GM18867 (cell line): ENCODE data around the gene AGBL1.

Experiments
- ATAC-seq: cut with Tn5 transposase; IDR thresholded peaks from one replicate; pipeline ENCODE4 v1.9.1; 2021; ENCODE audit warnings: mild to moderate bottlenecking, moderate library complexity; ENCODE audit not compliant: unreplicated experiment

AGBL1 gene

DNA sequence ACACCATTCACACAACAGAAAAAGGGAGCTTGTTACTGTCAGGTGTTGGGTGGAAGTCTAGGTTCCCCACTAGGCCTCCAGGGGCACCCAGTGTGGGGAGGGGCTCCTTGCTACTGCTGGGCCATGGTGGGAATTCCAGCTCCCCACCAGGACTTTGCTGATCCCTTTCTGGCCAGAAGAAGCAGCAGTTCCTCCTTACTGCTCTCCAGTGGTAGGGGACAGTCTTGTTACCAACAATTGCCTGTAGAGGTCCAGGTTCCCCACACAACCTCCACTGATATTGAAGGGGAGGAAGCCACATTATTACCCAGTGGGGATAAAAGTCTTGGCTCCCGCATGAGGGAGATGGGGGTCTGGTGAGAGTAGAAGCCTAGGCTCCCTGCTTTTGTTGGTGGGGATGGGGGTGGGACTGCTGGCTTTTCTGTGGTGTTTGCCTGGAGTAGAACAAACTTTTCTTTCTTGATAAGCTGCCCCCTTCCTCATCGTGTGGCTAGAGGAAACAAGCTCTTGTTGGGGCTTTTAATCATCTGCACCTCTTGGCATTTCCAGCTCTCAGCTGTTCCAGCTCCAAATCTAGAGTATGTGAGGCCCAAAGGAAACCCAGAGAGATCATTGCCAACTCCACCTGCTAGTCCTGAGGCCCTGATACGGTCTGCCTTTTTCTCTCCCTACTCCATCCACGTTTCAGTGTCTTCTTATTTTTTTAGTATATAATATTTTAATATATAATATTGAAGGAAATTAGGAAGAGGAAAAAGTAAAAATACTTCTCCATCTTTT lies 824.2 kb downstream of the AGBL1 start:
- no peak for ATAC-seq

DNA sequence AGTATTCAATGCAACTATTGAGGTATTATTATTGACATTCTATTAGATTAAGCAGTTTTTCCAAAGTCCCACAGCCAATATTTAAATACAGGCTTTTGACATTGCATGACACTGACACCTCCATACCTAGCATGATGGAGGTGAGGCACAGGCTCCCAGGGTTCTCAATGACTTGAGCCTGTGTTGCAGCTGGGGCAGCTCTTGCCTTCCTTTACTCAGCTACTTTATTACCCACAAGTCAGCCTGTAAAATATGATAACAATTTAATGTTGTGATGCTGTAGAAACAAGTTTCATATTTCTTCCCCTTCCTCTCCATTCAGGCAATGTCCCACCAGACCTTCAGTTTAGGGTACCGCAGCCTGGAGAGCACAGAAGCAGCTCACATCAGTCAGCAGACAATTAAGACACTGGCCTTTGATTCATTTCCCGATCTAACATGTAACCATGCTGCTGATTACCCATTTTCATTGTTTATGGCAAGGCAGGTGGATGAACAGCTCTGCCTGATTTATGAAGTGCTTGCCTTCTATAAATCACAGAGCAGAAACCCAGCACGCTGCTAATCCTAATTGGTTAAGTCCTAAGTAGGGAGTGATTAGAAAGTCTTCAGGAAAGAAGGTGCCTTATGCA lies 826.1 kb downstream of the AGBL1 start:
- no peak for ATAC-seq

DNA sequence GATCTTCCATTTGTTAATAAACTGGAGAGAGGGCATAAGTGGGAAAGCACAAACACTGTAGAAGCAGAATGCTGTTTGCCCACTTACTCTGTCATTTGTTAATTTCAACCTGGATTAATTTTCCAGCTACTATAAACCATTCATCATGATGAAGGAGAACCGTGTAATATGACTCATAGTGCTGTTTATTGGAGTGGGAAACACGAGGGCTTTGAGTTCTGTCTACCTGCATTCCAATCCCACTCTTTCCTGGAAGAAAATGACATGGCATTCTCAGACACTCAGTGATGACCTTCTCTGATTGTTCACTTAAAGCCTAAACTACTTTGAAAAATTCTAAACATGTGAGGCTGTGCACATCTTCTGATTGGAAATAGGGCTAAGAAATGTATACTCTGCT lies 826.7 kb downstream of the AGBL1 start:
- no peak for ATAC-seq

DNA sequence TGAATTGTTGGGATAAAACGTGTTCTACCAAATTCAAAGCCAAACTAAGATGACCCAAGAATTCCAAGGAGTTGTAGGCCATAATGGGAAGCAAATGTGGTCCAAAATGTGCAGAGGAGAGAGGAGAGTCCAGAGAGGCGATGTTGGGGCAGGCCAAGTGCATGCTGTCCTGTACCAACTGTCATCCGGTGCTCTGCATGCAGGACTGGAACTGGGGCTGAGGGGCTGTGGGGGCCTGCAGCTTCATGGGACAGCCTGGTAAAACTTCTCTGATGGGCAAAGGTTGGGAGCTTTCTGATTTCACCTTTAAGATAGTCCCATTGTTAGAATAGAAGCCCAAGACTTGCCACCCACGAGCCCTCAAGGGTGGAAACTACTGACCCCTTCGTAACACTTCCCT lies 831.4 kb downstream of the AGBL1 start:
- ATAC-seq, result no peak

DNA sequence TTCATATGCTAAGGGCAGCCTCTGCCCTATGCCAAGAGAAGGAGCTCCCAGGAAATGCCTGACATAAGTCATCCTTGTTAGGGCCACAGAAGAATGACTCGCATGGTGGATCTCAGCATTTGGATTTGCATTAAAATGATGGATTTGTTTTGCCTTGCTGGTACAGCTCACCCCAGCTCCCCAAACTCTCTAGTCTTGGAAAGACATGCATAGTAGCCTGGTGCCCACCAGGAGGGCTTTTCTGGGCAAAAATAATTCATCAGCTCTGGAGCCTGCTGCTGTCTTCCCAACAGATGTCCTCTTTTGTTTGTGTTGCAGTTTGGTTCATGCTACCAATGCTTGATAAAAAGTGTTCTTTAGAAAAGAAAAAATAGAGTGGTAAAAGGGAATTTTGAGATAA lies 833.0 kb downstream of the AGBL1 start:
- ATAC-seq, result no peak

DNA sequence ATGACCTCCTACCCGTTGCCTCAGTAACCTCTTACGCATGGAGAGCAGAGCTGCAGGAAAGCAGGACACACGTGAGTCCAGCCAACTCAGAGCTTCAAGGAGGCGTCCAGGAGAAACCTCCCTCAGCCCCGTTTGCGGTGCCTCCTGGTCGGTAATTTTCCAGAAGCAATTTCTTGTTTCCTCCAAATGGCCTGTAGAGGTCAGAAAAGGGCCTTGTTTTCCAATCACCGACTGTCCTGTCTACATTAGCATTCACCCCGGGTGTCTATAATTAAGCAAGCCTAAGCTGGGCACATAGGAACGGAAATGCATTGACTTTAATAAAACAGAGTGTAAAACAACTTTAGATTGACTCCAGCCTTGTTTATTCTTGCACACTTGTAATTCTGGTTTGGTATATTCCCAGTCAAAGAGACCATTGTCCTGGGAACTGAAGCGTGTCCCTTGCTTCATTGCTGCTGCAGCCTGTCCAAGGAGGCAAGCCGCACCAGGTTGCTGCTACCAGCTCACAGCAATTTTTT lies 836.2 kb downstream of the AGBL1 start:
- no peak for ATAC-seq

DNA sequence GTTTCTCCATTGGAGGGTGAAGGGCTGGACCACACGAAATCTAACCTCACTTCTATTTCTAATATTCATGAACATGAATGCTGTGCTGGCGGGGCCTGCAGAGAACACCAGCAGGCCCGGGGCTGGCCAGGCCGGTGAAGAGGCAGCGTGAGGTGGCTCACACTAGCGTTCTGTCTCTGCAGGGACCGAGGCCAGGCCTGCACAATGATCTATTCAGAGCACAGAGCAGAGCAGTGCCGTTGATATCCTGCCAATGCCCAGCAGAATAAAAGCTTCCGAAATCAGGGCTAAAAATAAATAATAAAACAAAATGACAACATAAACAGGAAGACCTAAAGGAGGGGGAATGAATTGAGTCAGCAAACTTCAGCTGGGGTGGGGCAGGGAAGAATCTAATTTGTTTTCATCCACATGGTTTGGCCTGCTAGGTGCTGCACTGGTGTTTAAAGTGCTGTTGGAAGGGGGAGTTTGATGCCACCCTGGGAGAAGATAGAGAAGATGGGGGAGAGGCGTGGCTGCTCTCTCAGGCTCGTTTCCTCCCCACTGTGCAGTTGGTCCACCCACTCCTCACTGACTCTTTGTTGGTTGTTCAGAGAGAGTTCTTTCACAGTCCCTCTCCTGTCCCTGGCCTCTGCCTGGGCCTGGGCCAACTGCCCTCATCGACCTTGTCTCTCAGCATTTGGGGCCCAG lies 837.1 kb downstream of the AGBL1 start:
- no peak for ATAC-seq

DNA sequence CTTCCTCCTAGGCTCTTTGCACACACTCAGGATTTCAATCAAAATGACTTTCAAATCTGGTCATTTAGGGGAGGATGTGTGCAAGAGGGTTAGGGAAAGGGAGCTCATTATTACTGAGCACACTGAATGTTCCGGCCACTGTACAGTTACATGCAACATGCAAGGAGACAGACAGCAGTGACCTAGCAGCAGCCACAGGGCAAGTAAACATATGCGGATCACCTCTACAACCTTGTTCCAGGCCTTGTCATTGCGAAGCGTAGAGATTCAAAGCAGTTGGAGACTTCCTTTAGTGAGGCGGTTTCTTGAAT lies 837.6 kb downstream of the AGBL1 start:
- no peak for ATAC-seq

DNA sequence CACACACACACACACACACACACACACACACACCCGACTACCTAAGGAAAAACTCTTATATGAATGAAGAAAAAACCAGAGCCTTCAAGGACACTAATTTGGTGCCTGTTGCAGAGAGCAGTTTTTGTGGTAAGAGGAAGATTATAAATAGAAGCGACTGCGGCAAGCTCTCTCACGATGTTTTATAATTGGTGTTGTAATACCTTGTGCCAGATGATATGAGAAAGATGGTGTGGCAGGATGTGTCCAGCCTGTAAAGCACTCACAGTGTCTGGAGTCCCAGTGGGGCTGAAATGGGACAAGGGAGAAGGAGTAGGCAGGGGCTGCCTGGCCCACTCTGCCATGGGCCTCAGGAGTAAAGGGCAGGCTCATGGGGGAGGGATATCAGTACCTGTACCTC lies 839.9 kb downstream of the AGBL1 start:
- ATAC-seq, result no peak

DNA sequence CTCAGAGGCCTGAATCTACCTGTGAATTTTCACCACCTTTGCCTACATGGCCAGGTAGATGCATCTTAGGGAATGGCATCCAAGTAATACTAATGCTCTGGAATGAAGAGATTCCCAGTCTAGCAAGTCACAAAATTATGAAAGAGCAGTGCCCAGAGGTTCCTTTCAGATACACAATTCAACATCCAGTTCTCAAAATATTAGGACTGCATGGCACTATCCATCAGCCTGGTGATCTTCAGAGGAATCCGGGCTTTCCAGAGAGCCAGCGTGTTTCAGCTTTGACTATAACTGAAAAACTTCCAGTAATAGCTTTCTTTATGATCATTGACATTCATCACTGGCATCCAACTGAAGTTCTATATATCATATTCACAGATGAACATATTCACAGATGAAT lies 849.8 kb downstream of the AGBL1 start:
- ATAC-seq, result no peak

DNA sequence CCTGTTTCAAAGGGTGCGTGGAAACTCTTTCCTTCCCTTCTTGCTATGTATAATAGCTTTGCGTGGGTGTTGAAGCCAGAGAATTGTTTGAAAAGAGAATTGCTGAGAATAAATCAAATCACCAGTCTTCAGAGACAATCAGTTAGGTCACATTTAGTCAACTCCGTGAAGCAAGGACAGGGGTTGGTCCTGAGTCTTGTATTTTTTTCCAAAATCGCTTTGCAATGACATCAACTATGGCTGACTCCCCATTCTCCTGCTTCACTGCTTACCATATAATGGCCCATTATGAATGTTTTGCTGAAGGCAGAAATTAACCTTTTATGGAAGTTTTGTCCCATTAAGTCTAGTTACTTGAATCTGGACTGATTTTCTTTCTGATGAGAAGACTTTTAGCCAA lies 852.8 kb downstream of the AGBL1 start:
- no peak for ATAC-seq

DNA sequence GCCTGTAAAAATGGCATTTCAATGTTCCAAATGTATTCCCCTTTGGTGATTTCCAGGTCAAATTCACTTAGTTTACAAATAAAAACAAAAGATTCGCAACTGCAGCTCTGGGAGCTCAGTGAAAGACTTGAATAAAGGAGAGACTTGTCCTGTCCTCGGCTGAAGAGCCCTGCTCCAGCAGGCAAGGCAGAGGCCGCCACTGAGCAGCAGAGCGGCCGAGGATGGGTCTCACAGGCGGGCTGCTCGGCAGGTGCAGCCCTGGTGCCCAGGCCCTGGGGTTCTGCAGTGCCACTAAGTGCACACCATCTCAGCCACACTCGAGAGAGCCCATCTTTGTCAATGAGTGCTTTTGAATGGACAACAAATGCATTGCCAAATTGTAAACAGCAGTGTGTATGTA lies 856.2 kb downstream of the AGBL1 start:
- ATAC-seq, result no peak

DNA sequence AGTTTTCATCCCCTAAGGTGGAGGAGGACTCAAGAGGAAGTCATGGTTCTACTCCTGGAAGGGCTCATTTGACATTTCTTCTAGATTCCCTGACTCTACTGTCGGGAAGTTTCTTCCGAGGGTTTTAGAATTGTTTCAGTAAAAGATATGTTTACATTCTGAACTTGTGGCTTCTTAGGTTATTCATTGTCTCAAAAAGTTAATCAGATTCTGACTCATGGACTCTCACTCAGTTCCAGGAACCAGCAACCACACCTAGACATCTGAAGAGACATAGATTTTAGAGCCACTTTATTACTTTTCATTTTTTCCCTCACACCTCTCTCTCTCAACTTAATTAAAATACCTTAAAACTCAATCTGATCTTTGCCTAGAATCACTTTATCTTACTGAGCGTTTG lies 862.6 kb downstream of the AGBL1 start:
- ATAC-seq, result no peak

DNA sequence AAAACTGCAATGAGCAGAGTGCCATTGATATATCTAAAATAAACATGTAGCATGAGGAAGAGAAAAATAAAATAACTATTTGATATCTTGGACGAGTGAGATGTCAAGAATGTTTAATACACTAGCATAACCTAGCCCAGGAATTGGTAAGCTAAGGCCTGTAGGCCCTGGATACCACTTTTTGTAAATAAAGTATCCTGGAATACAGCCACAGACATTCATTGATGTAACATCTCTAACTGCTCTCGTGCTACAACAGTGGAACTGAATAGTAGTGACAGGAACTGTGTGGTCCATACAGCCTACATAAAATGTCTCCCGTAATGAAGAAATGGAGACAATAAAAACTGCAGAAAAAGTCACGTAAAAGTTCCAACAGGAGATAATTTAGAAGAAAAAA lies 869.0 kb downstream of the AGBL1 start:
- no peak for ATAC-seq

DNA sequence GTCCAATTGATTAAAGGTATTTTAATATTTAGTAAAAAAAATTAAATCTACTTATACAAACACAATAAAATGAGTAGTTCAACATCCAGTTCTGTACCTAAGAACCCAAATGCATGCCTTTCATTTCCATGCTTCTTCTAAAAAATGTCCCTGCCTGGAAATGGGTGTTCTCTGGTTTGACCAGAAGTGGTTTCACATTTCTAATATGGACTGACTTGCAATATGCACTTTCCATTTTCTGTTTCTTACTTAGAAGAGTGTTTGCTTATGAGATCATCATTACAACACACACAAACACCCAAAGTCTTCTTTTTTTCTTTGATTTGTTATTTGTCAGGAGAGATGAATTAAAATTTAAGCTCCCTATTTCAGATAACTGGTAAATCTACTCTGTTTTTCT lies 879.6 kb downstream of the AGBL1 start:
- no peak for ATAC-seq

DNA sequence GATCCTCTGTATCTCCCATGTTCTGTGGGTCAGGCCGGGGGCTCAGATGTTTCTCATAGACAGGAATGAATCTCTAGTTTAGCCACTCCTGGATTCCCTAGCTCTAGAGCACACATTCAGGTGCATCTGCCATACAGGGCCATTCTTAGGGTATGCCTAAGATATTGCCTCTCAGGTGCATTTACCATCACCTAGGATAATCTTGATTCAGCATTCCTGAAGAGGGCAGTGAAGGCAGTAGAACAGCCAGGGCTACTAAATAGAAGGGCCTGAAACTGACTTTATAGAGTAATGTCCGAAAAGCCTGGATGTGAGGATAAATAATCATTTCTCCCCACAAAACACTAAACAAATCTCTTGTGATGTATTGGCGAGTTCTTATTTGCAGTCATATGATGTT lies 882.0 kb downstream of the AGBL1 start:
- ATAC-seq, result no peak

DNA sequence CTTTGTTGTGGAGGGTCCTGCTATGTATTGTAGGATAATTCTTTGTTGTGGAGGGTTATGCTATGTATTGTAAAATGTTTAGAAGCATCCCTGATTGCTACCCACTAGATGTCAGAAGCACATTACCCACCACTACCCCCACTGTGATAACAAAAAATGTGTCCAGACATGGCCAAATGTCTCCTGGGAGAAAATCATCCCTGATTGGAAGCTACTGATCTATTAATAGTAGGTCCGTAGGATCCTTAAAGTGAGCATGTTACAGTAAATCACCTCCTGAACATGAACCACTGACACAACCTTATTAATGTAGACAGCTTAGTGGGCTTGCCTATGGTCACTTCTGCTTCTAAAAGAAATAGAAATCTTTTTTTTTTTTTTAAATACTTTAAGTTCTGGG lies 884.6 kb downstream of the AGBL1 start:
- ATAC-seq, result no peak

DNA sequence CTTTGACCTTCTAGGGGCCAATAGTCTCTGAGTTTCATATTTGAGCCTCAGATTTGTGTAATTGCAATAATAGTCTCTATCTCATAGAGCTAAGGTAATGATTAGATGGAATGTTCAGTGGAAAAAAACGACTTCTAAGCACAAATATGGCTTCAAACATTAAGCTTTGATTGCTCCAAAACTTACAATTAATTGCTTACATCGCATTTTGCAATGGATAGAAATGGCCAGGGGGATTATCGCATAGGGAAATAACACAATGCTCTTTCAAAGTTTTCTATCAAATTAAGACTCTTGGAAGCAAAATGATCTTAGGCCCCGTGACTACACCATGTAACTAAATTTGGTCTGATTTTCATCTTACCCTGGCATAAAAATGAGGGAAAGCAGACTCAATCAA lies 888.6 kb downstream of the AGBL1 start:
- no peak for ATAC-seq

DNA sequence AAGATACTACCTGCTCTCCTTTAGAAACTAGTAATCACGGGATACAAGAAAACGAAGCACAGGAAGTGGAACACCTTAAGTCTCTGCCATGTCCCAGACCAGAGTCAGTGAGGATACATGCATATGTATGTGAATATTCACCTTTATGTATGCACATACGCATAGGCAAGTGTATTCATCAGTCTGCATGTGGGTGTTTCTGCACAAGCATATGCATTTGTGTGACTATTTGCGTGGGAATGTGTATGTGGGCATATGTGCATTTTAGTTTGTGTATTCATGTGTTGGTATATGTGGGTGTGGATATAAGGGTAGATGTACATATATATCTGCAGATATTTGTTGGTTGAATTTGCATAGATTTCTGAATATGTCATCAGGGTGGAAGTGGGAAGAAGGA lies 889.7 kb downstream of the AGBL1 start:
- no peak for ATAC-seq

DNA sequence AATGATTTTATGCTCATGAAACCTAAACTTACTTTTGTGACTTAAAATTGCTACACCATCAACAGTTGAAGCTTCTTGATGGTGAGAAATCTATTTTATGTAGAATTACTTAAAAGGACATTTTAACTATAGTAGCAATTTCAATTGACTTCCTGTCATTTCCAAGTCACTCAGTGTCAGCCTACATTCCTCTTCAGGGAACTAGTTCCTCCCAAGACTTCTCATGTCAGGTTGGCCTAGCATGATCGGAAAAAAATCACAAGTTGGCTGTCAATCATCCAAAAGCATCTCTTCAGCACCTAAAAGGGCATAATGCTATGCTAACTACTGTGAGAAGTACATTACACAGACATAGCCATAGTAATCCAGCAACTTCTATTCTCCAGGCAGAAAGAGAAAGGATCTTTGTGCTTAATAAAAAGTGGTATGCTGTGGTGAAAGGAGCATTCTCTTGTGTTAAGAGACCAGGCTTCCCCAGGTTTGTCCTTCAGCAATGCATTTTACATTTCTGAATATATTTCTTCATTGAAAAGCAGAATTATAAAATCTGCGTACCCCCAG lies 893.7 kb downstream of the AGBL1 start:
- no peak for ATAC-seq

DNA sequence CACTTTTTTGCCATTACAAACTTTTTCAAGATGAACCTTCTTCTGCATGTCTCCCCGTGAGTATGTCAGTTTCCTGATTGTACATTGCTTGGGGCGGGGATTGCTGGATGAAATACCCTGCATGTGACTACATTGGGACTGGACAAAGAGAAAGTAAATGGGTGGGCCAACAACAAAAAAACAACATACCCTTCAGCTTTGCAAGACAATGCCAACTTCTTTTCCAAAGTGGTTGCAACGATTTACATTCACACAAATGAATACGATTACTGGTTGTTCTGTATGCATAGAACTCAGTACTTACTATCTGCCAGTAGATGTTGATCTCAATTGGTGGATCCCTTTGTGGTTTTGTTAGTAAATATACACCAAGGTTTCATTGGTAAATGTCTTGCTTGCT lies 908.4 kb downstream of the AGBL1 start:
- no peak for ATAC-seq

DNA sequence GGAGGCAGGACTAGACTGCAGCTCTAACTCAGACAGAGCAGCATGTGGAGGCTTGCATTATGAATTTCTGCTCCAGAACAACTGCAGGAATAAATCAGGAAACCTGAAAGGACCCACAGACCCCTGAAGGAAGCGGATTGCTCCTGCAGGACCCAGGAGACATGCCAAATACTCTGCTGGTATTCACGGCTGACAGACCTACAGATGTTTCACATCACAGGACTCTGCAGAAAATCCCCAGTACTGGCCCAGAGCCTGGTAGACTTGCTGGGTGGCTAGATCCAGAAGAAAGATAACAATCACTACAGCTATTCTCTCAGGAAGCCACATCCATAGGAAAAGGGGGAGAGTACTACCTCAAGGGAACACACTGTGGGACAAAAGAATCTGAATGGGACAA lies 942.1 kb downstream of the AGBL1 start:
- ATAC-seq, result no peak
